Measurements from ENCODE around the gene C2orf80. TPM values are rescaled to one million over a fixed set of nuclear protein-coding genes. Genes with fewer than 3 reads are reported as not detected.
"Not testable (repeated sequence)": the region's sequence is repeated elsewhere in the genome, so short reads cannot be mapped to it uniquely, and the experiment has no call there.

Gene C2orf80
- total RNA-seq, 1 donor from 2014 or later = not detected

DNA sequence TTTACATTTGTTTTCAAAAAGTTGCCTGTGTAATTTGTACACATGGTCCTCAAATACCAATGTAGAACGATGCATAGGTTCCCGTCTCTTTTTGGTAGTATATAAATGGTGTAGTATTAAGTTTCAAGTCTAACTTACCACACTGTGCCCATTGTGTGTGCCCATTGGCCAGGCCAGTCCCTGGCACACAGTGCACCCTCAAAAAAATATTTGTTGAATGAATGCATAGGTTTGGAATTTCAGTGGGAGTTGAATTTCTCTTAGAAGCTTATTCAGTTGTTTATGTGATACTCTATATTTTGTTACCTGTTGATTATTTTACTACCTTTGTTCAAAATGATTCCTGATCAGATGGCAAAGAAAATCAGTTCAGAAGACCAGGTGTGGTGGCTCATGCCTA is 35.0 kb upstream of the C2orf80 start:
- Mint-ChIP-seq H3K4me3 (ENCODE audit: unreplicated experiment) (no peak overlapping the region), H3K27ac (ENCODE audit: unreplicated experiment) (no peak overlapping the region), H3K36me3 (ENCODE audit: unreplicated experiment) (no peaks in the 10 kb centered on the region), H3K9me3 (ENCODE audit: unreplicated experiment) (no peaks in the 10 kb centered on the region), H3K4me1 (ENCODE audit: unreplicated experiment) (no peaks in the 10 kb centered on the region), H3K27me3 (ENCODE audit: unreplicated experiment) (no peaks in the 10 kb centered on the region)
- no peak for DNase-seq (ENCODE audit: extremely low spot score, unreplicated experiment)
- TF ChIP-seq, protein P1, sequence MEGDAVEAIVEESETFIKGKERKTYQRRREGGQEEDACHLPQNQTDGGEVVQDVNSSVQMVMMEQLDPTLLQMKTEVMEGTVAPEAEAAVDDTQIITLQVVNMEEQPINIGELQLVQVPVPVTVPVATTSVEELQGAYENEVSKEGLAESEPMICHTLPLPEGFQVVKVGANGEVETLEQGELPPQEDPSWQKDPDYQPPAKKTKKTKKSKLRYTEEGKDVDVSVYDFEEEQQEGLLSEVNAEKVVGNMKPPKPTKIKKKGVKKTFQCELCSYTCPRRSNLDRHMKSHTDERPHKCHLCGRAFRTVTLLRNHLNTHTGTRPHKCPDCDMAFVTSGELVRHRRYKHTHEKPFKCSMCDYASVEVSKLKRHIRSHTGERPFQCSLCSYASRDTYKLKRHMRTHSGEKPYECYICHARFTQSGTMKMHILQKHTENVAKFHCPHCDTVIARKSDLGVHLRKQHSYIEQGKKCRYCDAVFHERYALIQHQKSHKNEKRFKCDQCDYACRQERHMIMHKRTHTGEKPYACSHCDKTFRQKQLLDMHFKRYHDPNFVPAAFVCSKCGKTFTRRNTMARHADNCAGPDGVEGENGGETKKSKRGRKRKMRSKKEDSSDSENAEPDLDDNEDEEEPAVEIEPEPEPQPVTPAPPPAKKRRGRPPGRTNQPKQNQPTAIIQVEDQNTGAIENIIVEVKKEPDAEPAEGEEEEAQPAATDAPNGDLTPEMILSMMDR (IDR thresholded peaks at IDR 0.05) = no peak

DNA sequence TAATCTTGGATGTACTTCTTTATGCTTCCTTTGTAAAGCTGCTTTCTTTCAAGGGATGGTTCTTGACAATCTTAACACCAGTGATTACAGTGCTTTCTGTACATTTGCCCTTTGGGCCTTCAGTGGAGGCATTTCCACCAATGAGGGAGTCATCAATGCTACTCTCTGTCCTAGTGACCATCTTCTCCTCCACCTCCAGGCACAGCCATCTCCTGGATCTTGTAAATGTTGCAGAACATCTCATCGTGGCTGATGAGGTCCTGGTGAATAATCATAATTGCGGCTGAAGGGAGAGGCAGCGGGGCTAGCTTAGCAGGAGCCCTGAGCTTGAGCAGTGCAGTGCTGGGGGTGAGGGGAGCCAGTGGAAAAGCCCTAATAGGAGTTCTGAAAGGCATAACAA is 32.5 kb upstream of the C2orf80 start:
- TF ChIP-seq, protein P1 (IDR thresholded peaks at IDR 0.05) = no peak
- no peaks in the 10 kb centered on the region for H3K36me3 Mint-ChIP-seq (ENCODE audit: unreplicated experiment)
- DNase-seq (ENCODE audit: extremely low spot score, unreplicated experiment) = no peak
- H3K9me3 Mint-ChIP-seq (ENCODE audit: unreplicated experiment) = no peaks in the 10 kb centered on the region
- no peaks in the 10 kb centered on the region for H3K4me1 Mint-ChIP-seq (ENCODE audit: unreplicated experiment)
- no peak overlapping the region for H3K27ac Mint-ChIP-seq (ENCODE audit: unreplicated experiment)
- H3K27me3 Mint-ChIP-seq (ENCODE audit: unreplicated experiment) = no peaks in the 10 kb centered on the region
- no peak overlapping the region for H3K4me3 Mint-ChIP-seq (ENCODE audit: unreplicated experiment)

DNA sequence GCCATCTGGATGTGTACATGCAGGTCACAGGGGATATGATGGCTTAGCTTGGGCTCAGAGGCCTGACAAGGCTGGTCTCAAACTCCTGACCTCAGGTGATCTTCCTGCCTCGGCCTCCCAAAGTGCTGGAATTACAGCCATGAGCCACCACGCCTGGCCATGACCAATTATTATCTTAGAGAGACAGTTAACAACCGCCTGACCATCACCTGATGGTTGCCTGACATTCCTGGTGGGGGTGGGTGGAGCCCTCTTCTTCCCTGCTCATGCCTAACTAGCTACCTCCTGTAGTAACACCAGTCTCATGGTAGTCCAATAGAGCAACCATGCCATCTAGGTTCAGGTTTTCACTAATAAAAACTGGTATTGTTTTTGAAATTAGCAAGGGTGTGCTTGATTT is 32.0 kb upstream of the C2orf80 start:
- not testable (repeated sequence) for H3K4me1 Mint-ChIP-seq (ENCODE audit: unreplicated experiment); H3K36me3 Mint-ChIP-seq (ENCODE audit: unreplicated experiment); H3K9me3 Mint-ChIP-seq (ENCODE audit: unreplicated experiment); H3K27ac Mint-ChIP-seq (ENCODE audit: unreplicated experiment); H3K27me3 Mint-ChIP-seq (ENCODE audit: unreplicated experiment); H3K4me3 Mint-ChIP-seq (ENCODE audit: unreplicated experiment); DNase-seq (ENCODE audit: extremely low spot score, unreplicated experiment)

DNA sequence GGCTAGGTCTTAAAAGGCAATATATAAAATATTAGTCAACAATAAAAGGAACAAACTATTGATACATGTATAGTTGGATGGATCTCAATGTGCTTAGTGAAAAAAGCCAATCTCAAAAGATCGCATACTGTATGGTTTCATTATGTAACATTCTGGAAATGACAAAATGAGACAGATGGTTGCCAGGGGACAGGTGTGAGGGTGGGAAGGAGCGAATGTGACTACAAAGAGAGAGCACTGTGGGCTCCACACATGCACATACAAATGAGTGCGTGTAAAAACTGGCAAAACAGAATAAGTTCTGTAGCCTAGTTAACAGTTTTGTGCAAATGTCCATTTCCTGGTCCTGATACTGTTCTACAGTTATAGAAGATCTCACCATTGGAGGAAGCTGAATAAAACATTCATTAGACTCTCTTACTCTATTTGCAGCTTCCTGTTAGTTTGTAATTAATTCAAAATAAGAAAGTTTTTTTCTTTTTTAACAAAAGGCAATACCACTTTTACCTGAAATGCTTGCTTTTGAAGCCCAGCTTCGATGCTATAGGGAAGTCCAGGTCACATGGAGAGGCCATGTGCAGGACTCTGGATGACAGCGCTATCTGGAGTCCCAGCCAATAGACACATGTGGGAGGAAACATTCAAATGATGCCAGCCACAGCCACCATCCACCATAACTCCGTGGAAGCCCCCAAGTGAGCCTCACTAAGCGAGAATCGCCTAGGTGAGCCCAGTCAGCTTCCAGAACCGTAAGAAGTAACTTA is 21.0 kb upstream of the C2orf80 start:
- Mint-ChIP-seq H3K9me3 (ENCODE audit: unreplicated experiment) (no peaks in the 10 kb centered on the region), H3K4me3 (ENCODE audit: unreplicated experiment) (no peak overlapping the region), H3K4me1 (ENCODE audit: unreplicated experiment) (no peaks in the 10 kb centered on the region), H3K27me3 (ENCODE audit: unreplicated experiment) (peaks cover 6% of the 10 kb centered on the region), H3K27ac (ENCODE audit: unreplicated experiment) (no peak overlapping the region), H3K36me3 (ENCODE audit: unreplicated experiment) (no peaks in the 10 kb centered on the region)
- TF ChIP-seq, protein P1 (IDR thresholded peaks at IDR 0.05) = no peak
- DNase-seq (ENCODE audit: extremely low spot score, unreplicated experiment) = no peak

DNA sequence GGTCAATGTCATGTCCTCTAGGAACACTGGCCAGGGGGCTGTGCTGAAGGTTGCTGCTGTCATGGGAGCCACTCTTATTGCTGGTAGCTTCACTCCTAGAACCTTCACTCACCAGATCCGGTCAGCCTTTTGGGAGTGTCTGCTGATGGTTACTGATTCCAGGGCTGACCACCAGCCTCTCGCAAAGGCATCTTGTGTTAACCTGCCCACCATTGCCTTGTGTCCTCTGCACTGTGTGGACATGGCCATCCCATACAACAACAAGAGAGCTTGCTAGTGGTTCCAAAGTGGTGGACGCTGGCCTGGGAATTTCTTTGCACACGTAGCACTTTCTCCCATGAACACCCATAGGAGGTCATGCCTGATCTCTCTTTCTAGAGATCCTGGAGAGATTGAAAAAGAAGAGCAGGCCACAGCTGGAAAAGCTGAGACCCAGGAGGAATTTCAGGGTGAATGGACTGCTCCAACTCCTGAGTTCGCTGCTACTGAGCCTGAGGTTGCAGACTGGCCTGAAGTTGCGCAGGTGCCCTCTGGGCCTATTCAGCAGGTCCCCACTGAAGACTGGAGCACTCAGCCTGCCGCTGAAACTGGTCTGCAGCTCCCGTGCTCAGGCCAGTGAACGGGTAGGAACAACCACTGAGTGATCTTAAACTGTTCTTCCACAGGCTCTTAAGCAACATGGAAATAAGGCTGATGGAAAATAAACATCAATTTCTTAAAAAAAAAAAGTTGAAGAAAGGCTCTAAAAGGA is 18.7 kb upstream of the C2orf80 start:
- H3K4me3 Mint-ChIP-seq (ENCODE audit: unreplicated experiment) = no peak overlapping the region
- no peaks in the 10 kb centered on the region for H3K4me1 Mint-ChIP-seq (ENCODE audit: unreplicated experiment)
- H3K36me3 Mint-ChIP-seq (ENCODE audit: unreplicated experiment) = no peaks in the 10 kb centered on the region
- no peaks in the 10 kb centered on the region for H3K9me3 Mint-ChIP-seq (ENCODE audit: unreplicated experiment)
- no peak for DNase-seq (ENCODE audit: extremely low spot score, unreplicated experiment)
- TF ChIP-seq, protein P1 (IDR thresholded peaks at IDR 0.05) = no peak
- H3K27me3 Mint-ChIP-seq (ENCODE audit: unreplicated experiment) = peaks cover 9% of the 10 kb centered on the region
- H3K27ac Mint-ChIP-seq (ENCODE audit: unreplicated experiment) = no peak overlapping the region

All from osteocyte (in vitro differentiated cells).